Amniotic stem cell (primary cell): ENCODE data around the gene EXOSC1.
"Not testable (repeated sequence)": the region's sequence is repeated elsewhere in the genome, so short reads cannot be mapped to it uniquely, and the experiment has no call there.

Experiments
- DNase-seq: peaks from one replicate; lab custom pipeline; 2025; lab: John Stamatoyannopoulos, UW

EXOSC1 gene

DNA sequence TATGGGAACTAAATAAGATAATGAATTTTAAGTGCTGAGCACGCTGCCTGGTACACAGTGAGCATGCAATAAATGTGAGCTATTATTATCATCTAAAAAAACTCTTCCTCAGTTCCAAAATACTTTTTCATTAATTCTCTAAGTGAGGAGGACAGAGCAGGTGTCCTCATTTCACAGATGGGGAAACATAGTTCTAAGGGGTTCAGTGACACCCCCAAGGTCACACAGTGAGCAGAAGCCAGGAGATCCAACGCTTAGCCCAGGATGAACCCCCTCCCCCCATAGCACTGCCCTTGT, 37.9 kb downstream of the EXOSC1 start:
- DNase-seq = no peak

DNA sequence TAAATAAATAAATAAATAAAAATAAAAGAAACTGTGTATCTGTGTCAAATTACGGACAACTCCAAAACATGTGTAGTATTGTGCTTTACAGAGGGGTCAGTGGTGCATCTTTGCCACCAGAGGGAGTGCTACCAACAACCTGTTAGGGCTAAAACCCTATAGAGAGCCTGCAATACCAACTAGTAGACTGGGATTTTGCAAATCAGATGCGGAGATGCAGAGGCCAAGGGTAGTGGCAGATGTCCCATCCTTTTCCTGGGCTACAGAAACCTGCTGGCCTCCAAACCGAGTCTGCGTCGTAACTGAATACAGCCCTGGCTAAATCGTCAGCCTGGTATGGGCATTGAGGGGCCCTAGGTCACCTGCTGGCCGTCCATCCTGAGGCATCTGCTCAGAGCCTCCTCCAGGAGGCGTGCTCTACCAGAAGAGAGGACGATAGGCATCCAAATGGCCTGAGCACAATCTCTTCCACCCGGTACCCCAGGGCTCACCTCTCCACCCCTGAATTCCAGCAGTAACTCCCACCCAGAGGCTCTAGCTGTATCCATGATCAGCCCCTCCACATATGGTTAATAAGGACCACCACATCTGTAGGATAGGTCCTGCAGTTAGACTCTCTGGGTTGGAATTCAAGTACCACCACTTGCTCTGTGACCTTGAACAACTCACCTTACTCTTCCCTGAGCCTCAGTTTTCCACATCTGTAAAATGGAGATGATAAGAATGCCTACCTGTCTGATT, 38.4 kb downstream of the EXOSC1 start:
- DNase-seq = peak; percentile 54

DNA sequence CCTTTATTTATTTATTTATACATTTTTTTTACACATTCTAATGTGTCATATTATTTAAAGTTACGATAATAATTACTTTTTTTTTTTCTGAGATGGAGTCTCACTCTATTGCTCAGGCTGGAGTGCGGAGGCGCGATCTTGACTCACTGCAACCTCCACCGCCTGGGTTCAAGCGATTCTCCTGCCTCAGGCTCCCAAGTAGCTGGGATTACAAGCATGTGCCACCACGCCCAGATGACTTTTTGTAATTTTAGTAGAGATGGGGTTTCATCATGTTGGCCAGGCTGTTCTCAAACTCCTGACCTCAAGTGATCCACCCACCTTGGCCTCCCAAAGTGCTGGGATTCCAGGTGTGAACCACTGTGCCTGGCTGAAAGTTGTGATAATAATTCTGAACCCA, 39.3 kb downstream of the EXOSC1 start:
- not testable (repeated sequence) for DNase-seq

DNA sequence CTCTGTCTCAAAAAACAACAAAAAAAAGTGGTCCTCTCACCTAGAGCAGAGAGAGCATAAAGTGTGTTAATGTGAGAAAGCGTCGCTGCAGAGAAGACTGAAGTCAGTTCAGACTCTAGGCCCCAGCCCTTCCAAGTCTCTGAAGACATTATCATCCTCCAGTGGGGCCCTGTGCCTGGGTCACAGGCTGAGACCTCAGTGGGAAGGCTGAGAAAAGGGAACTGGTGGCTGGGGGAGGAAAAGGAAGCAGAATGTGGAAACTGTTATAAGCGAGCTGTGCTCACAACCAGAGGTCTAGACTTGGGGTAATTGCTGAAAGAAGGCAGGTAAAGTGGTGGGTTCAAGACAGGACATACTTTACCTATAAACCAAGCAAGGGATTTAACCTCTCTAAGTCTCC, 39.7 kb downstream of the EXOSC1 start:
- DNase-seq = no peak

DNA sequence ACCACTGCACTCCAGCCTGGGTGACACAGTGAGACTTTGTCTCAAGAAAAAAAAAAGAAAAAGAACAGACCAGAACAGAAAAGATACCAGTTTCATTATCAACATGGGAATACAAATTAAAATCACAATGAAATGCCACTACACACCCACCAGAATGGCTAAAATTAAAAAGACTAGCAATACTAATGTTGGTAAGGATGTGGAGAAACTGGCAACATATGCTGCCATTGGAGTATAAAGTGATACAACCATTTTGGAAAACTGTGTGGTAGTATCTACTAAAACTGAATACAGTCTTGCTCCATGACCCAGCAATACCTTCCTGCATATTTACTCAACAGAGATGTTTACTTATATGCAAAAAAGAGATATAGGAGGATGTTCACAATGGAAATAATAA, 41.8 kb downstream of the EXOSC1 start:
- no peak for DNase-seq

DNA sequence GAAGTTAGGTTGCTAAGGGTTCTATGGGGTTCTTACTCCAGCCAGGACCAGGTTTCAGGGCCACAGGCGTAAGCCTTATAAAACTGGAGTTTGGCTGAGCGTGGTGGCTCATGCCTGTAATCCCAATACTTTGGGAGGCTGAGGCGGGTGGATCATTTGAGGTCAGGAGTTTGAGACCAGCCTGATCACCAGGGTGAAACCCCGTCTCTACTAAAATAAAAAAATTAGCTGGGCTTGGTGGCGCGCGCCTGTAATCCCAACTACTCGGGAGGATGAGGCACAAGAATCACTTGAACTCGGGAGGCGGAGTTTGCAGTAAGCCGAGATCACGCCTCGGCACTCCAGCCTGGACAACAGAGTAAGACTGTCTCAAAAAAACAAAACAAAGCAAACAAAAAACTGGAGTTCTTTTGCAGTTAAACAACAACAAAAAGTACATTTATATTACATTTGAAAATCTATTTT, 44.3 kb downstream of the EXOSC1 start:
- no peak for DNase-seq

DNA sequence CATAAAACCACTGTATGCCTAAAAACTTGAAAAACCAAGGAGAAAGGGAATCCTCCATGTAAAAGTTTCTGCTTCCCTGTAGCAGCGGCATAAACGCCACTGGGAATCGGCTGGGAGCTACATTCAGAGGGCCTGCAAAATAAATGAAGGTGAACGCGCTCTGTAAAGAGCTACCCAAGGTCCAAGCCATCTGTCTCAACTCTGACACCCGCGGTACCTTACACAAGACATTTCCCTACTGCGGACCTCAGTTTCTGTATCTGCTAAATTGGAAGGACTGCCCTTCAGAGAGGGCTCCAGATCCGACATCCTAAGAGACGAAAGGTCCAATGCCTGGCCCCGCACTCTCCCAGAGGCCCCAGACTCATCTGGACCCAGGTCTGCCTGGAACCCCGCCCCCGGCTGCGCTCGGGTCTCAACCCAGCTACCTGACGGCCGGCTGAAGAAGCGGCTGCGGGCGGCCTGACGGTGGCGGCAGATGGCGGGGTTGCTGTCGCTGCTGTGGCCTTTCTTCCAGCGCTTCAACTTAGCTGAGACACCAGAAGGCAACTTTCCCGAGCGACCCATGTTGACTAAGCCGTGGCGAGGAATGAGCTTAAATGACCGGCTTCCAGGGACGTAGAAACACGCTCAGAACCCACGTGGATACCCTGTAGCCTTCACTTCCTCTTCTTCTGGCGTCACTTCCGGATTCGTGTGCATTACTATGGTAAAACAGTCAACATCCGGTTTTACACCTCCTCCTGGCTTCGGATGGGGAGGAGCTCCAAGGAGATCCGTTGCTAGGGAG, 44.9 kb downstream of the EXOSC1 start, which contains the start of gene RRP12:
RRP12 (minus strand) TSS at position 676 of the 790 bp plus-strand sequence; CDS start at position 567, 109 bp downstream.
- DNase-seq = peak; percentile 99

DNA sequence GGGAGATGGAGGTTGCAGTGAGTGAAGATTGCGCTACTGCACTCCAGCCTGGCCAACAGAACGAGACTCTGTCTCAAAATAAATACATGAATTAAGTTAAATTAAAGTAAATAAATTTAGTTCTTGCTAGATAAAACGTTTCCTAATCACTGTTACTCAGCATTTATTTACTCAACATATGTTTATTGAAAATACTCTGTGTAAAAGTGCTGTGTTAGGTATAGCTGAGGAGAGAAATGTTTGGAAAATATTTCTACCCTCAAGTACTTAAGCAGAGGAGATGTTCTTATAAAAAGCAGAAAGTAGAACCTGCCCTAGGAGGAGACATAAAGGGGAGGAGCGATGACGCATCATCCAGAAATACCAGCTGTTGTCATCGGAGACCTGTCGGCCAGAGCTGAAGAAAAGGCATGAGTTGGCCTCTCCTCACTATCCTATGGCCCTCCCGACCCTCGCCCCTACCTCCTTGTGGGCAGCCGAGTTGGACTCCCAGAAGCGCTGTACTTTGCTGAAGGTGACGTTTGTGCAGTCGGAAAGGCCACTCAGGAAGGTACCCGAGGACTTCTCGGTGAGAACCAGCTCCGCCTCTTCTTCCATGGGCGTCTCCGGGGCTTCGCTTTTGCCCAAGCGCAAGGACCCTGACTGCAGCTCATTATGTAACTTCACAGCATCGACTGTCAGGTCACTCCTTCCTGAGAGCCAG, 45.8 kb downstream of the EXOSC1 start:
- DNase-seq = no peak

DNA sequence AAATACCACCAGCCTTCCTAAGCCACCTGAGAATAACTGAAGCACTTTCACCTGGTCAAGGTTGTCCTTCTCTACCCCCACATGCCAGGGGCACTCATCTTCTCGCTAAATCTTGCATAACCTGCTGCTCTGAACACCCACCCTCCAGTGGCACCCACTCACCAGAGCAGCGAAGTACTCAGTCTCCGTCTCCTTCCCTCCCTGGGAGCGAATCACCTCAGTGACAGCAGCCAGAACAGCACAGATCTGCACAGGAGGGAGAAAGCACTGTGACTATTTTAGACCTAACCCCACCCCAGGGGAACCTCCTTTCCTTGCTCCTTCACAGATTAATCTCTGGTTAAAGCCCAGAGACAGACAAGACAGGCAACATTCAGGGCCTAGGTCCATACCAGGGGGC, 49.8 kb downstream of the EXOSC1 start:
- no peak for DNase-seq

DNA sequence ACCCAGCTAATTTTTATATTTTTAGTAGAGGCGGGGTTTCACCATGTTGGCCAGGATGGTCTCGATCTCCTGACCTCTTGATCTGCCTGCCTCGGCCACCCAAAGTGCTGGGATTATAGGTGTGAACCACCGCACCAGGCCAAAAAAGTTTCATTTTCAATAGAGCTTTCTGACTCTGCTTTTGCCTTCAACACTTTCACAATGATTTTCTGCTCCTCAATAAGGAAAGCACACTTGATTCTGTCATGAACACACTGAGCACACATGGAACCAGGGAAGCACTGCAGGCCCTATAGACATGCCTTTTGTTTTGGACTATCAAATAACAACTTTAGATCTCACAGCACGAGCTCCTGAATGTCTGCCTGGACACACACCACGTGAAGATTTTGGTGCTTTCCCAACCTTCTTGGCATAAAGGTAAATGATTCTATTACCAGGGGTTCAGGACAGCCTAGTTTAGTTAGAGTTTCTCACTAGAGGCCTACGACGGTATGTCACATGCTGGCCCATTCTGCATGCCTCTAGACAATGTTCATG, 52.7 kb downstream of the EXOSC1 start:
- no peak for DNase-seq

DNA sequence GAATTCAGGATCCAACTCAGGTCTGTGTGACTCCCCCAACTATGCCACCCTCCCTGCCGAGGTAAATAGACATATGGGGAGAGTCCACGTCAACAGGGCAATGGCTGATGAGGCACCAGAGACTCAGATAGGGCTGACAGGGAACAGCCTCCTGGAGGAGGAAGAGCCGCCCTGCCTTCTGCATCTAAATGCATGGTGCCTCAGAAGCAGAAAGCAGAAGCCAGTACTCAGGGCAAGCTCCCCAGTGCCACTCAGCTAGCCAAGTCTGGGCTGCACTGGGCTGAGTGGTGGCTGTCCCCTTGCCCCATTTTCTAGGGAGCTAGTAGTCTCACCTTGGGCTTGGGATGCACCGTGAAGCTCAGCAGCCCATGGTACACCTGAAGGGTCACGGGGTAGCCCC, 55.7 kb downstream of the EXOSC1 start:
- DNase-seq = no peak

DNA sequence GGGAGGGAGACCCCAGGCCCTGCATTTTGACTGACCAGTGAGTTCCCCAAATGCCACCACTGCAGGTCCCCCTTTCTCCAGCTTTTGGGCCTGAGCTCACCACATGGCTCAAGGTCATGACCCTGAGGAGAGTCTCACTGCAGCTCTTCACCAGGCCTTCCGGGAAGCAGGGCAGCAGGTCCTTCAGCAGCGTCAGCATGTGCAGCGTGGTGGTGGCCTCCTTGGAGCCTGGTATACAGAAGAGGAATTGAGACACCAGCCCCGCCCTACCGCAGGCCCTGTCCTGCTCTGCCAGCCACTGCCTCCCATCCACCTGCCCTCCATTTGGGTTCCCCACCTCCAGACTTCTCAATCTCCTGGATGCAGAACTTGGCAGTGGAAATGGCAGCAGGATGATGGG, 57.7 kb downstream of the EXOSC1 start:
- no peak for DNase-seq
